CD4-positive, alpha-beta T cell (primary cell): ENCODE measurements around the gene COL10A1. TPM values are rescaled to one million over a fixed set of nuclear protein-coding genes. Genes with fewer than 3 reads are reported as not detected.

Source experiments
- ATAC-seq: fragments of 200-7000 bp; cut with Tn5 transposase; one replicate; pipeline ENCODE4 v1.10.0; 2022; ENCODE audit warnings: mild to moderate bottlenecking; ENCODE audit not compliant: poor library complexity
- CTCF ChIA-PET: fragments of 350-600 bp; sonication (Branson Sonifier 250); formaldehyde crosslinking; loops from one replicate; lab custom pipeline; 2021; ENCODE audit warnings: antibody characterized with exemption, inconsistent platforms; lab: Charles Lee
- POLR2A ChIA-PET: fragments of 350-600 bp; sonication (Branson Sonifier 250); formaldehyde crosslinking; loops from one replicate; lab custom pipeline; 2021; ENCODE audit warnings: antibody characterized with exemption, inconsistent platforms; lab: Charles Lee
- DNase-seq, 14 experiments: peaks; one replicate each; pipeline ENCODE4 v3.0.0-alpha.2; 2013 to 2020; ENCODE audit warnings: mixed read lengths in 2 of 14
- H3K27ac ChIP-seq, 2 donors: one replicate each; pipeline versions ENCODE4 v1.5.1 to v1.7.0; 2013; ENCODE audit warnings: low read length in 2 of 2, low read depth in 1 of 2, mild to moderate bottlenecking in 1 of 2
- H3K27me3 ChIP-seq, 2 experiments: 1 replicate in 1 of 2; 2 replicates in 1 of 2; pipeline versions ENCODE4 v1.6.1 to v1.7.0; 2013; ENCODE audit warnings: low read length in 2 of 2, control low read depth in 1 of 2, mild to moderate bottlenecking in 1 of 2, moderate library complexity in 1 of 2; ENCODE audit not compliant: insufficient read depth in 2 of 2, control insufficient read depth in 1 of 2
- H3K36me3 ChIP-seq: one replicate; pipeline ENCODE4 v1.6.1; 2013; ENCODE audit warnings: low read length, control low read depth; ENCODE audit not compliant: insufficient read depth
- H3K4me1 ChIP-seq: one replicate; pipeline ENCODE4 v1.6.1; 2013; ENCODE audit warnings: low read length, control low read depth; ENCODE audit not compliant: insufficient read depth
- H3K4me3 ChIP-seq: one replicate; pipeline ENCODE4 v1.5.1; 2013; ENCODE audit warnings: mild to moderate bottlenecking, low read length, moderate library complexity
- H3K9me3 ChIP-seq, 2 experiments: 1 replicate in 1 of 2; 2 replicates in 1 of 2; pipeline versions ENCODE4 v1.6.1 to v1.7.0; 2013; ENCODE audit warnings: low read length in 2 of 2, mild to moderate bottlenecking in 2 of 2, control low read depth in 1 of 2, moderate library complexity in 1 of 2; ENCODE audit not compliant: control insufficient read depth in 1 of 2, insufficient read depth in 1 of 2
- H3K27ac Mint-ChIP-seq: one replicate; pipeline ENCODE4 v1.8.0; 2020; ENCODE audit warnings: mixed read lengths
- H3K27me3 Mint-ChIP-seq: one replicate; pipeline ENCODE4 v1.8.0; 2021; ENCODE audit warnings: mixed read lengths
- H3K36me3 Mint-ChIP-seq: one replicate; pipeline ENCODE4 v1.8.0; 2021; ENCODE audit warnings: low read depth, mixed read lengths
- H3K4me1 Mint-ChIP-seq: one replicate; pipeline ENCODE4 v1.8.0; 2021; ENCODE audit warnings: low read depth, mixed read lengths
- H3K4me3 Mint-ChIP-seq: one replicate; pipeline ENCODE4 v1.8.0; 2020; ENCODE audit warnings: mild to moderate bottlenecking, mixed read lengths
- H3K9me3 Mint-ChIP-seq: one replicate; pipeline ENCODE4 v1.8.0; 2020; ENCODE audit warnings: mixed read lengths
- CTCF ChIP-seq: fragments of 200-600 bp; IDR thresholded peaks from one replicate; pipeline ENCODE4 v1.8.0; 2022; ENCODE audit warnings: antibody characterized with exemption, mild to moderate bottlenecking
- intact Hi-C, 2 experiments: fragments of 100-400 bp; cut with DNase I in 1 of 2; cut with micrococcal nuclease in 1 of 2; formaldehyde crosslinking; loops; one replicate each; pipeline versions ENCODE4 v1.15.1 to v1.9.0; 2023 to 2025; cut with DNase I, micrococcal nuclease
- total RNA-seq, 174 experiments: library from RNA in 2 of 174; stranded (reverse) in 2 of 174; gene quantifications; one replicate each; pipeline ENCODE4 v1.2.3 and lab custom pipeline; 2021 to 2026

Gene COL10A1
- total RNA-seq, 2 experiments from 2014 or later = not detected

GRCh38 chr6:116166369-116166768 is 40.4 kb upstream of the COL10A1 start:
- ATAC-seq (no peak), DNase-seq (no peak)
- POLR2A ChIA-PET = no interaction called here
- TF ChIP-seq CTCF = no peak
- Mint-ChIP-seq H3K4me1 (no peaks in the 10 kb centered on the region), H3K27me3 (no peaks in the 10 kb centered on the region), H3K27ac (no peak overlapping the region), H3K36me3 (peaks cover 92% of the 10 kb centered on the region), H3K4me3 (no peak overlapping the region), H3K9me3 (peaks cover 20% of the 10 kb centered on the region)
- Histone ChIP-seq H3K36me3 (peaks cover 2% of the 10 kb centered on the region), H3K27ac (no peak overlapping the region), H3K9me3 (peaks cover 0 to 12% of the 10 kb centered on the region in 2 experiments), H3K4me3 (no peak overlapping the region), H3K27me3 (no peaks in the 10 kb centered on the region), H3K4me1 (no peaks in the 10 kb centered on the region)
- intact Hi-C loops = no loop called here
- CTCF ChIA-PET = no interaction called here

GRCh38 chr6:116165596-116165995 is 39.7 kb upstream of the COL10A1 start:
- ATAC-seq (no peak), DNase-seq (no peak)
- Histone ChIP-seq H3K27me3 (no peaks in the 10 kb centered on the region), H3K4me1 (no peaks in the 10 kb centered on the region), H3K36me3 (peaks cover under 1% of the 10 kb centered on the region), H3K27ac (no peak overlapping the region), H3K4me3 (no peak overlapping the region), H3K9me3 (peaks cover 0 to 12% of the 10 kb centered on the region in 2 experiments)
- Mint-ChIP-seq H3K4me1 (no peaks in the 10 kb centered on the region), H3K9me3 (peaks cover 18% of the 10 kb centered on the region), H3K27ac (no peak overlapping the region), H3K4me3 (no peak overlapping the region), H3K36me3 (peaks cover 89% of the 10 kb centered on the region), H3K27me3 (no peaks in the 10 kb centered on the region)
- CTCF ChIA-PET = no interaction called here
- intact Hi-C loops = no loop called here
- TF ChIP-seq CTCF = no peak
- POLR2A ChIA-PET = no interaction called here

GRCh38 chr6:116159782-116160524 is 34.0 kb upstream of the COL10A1 start:
- ATAC-seq = no peak
- H3K27ac Mint-ChIP-seq = no peak overlapping the region
- intact Hi-C loops = no loop called here

More at GRCh38 chr6:116159782-116160524, 34.0 kb upstream of the COL10A1 start:
- TF ChIP-seq CTCF = no peak
- POLR2A ChIA-PET = no interaction called here
- Histone ChIP-seq H3K27ac (no peak overlapping the region), H3K9me3 (peaks cover 0 to 8% of the 10 kb centered on the region in 2 experiments), H3K4me3 (no peak overlapping the region), H3K4me1 (no peaks in the 10 kb centered on the region), H3K36me3 (peaks cover 12% of the 10 kb centered on the region), H3K27me3 (no peaks in the 10 kb centered on the region)
- DNase-seq = no peak
- peaks cover 5% of the 10 kb centered on the region for H3K4me1 Mint-ChIP-seq
- peaks cover 82% of the 10 kb centered on the region for H3K36me3 Mint-ChIP-seq
- H3K4me3 Mint-ChIP-seq = no peak overlapping the region
- CTCF ChIA-PET = no interaction called here
- H3K9me3 Mint-ChIP-seq = peaks cover 18% of the 10 kb centered on the region
- no peaks in the 10 kb centered on the region for H3K27me3 Mint-ChIP-seq
